GM12872 (cell line): Measurements from ENCODE around the gene CACNA2D4.

Experiments
- CTCF ChIP-seq: IDR thresholded peaks from 3 replicates; pipeline ENCODE4 v1.5.1; 2011; ENCODE audit warnings: low read depth, mild to moderate bottlenecking, low read length, moderate library complexity; ENCODE audit not compliant: insufficient read depth

The CACNA2D4 gene

GRCh38 chr12:1839464-1839863 lies 79.0 kb downstream of the CACNA2D4 start:
- no peak for TF ChIP-seq CTCF

DNA sequence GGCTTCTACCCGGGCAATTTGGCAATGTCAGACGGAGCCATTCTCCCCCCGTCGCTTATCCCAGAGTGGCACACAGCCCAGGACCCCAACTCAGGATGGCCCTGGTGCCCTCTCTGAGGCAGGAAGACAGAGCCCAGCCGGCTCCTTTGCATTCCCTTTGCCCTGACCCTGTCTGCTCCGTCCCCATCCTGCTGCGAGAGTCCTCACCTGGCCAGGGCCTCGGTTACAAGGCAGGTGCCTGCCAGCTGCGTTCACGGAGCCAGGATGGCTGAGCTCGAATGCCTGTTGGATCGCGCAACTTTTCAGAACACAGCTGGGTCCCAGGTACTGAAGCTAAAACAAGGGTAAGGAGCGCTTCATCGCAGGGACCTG lies 79.5 kb downstream of the CACNA2D4 start:
- no peak for TF ChIP-seq CTCF

DNA sequence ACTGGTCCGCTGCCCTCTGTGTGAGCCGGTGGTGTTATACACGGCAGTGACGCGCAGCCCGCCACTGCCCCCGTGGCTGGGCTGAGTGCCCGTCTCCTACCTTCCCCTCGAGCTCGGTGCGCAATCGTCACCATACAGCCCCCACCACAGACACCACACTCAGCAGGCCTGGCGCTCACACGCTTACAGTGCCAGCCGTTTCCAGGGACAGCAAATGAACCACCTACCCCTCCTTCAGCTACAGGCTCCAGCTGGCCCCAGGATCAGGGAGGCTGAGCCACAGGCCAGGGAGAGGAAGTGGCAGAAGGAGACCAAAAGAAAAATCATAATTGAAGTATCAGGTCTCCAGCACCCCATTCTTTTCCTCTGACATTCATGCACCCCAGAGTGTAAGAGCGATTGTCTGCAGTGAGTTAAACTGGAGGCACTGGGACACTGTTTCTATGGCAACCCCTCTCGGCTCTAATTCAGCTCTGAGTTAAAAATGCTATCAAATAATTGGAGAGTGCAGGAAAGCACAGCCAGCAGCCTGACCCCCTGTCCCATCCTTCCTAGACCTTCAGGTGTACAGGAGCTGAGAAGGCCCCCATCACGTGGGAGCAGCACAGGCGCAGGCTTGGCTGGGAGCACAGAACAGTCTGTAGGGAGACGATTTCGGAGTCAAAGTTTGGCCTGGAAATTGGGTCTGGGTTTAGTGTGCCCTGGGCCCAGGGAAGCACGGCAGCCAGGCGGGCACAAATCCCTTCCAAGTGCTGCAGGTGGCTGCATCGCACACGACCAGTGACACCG lies 80.1 kb downstream of the CACNA2D4 start:
- TF ChIP-seq CTCF, result no peak

DNA sequence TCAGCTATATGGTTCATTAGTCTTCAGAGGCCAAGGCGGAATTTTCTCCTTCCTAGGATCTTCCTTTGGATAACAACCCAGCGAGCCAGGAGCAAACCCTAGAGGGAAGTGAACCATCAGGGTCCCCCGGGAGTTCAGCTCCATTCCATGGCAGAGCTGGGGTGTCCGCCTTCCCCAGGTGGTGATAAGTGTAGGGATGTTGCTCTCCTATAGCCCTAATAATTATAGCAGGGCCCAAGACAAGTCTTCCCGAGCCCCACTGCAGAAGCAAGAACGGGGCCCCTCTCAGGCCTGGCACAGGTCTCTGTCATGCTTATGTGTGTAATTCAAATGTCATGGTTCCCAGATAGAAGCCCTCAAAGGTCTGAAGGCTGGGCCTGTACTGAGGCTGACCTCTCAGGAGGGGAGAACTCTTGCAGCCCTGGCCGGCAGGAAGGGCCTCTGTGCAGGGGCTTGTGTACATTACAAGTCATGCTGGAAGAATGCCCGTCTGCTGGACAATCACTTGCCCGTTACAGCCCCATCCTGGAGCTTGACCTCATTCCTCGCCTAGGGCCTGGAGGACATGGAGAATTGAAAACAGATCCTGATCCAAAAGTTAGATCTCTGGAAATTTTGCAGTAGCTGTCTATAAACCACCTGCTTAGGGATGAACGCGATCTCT lies 80.8 kb downstream of the CACNA2D4 start:
- no peak for TF ChIP-seq CTCF

DNA sequence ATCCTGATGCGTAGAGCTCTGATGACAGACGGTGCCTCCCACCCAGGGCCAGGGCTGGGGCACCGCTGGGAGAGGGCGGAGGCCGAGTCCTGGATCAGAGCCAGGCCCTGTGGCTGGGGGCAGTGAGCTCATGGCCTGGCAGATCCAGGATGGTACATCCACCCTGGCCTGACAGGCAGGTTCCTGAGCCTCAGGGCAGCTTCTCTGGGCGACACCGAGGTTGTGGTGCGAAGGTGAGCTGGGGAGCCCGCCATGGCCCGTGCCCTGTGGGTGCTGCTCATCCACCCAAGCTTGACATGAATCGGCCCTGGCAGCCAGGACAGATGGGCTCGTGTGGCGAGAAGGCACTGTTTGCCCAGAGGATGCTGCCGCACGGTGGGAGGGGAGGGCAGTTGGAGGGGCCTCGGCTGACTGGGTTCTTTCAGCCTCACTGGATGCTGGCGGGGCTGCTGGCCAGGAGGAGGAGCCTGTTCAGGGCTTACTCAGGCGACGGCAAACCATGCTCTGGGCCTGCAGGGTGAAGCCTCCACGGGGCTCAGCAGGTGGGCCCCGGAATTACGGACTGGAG lies 81.5 kb downstream of the CACNA2D4 start:
- no peak for TF ChIP-seq CTCF

- no peak for TF ChIP-seq CTCF
Measured at GRCh38 chr12:1836241-1836803, 82.1 kb downstream of the CACNA2D4 start.
